K562 (cell line): Measurements from ENCODE around the gene RPL34. TPM values are rescaled to one million over a fixed set of nuclear protein-coding genes. Genes with fewer than 3 reads are reported as not detected.

ENCODE experiments used
- E2F6 ChIP-seq, 2 experiments: IDR thresholded peaks; 2 replicates each; pipeline ENCODE4 v1.6.1; 2011; ENCODE audit warnings: borderline replicate concordance in 1 of 2, control low read depth in 1 of 2, low read depth in 1 of 2, low read length in 1 of 2, mild to moderate bottlenecking in 1 of 2, mixed read lengths in 1 of 2, moderate library complexity in 1 of 2; ENCODE audit not compliant: insufficient read depth in 1 of 2, insufficient read length in 1 of 2, poor library complexity in 1 of 2, severe bottlenecking in 1 of 2; ENCODE audit errors: extremely low read depth in 1 of 2
- HDAC3 ChIP-seq: fragments of 450-650 bp; IDR thresholded peaks from 2 replicates; pipeline ENCODE4 v1.6.1; 2018; ENCODE audit warnings: borderline replicate concordance, mild to moderate bottlenecking, moderate library complexity; ENCODE audit not compliant: partially characterized antibody
- MYC ChIP-seq, 2 experiments: fragments of 250-450 bp in 1 of 2; sonication (Bioruptor Pico) in 1 of 2; IDR thresholded peaks; 2 replicates each; pipeline versions ENCODE4 v1.5.1 to v1.6.1; 2012 to 2021; ENCODE audit warnings: low read depth in 2 of 2, borderline replicate concordance in 1 of 2, improper control_type of control experiment in 1 of 2, low read length in 1 of 2, mild to moderate bottlenecking in 1 of 2, moderate library complexity in 1 of 2
- RAD51 ChIP-seq: fragments of 450-650 bp; IDR thresholded peaks from 2 replicates; pipeline ENCODE4 v1.7.1; 2016; ENCODE audit warnings: low read depth, mild to moderate bottlenecking, borderline replicate concordance
- SMARCA4 ChIP-seq: fragments of 450-650 bp; IDR thresholded peaks from 2 replicates; pipeline ENCODE4 v1.6.1; 2016
- ZNF592 ChIP-seq: fragments of 450-650 bp; IDR thresholded peaks from 2 replicates; pipeline ENCODE4 v1.6.1; 2017; ENCODE audit warnings: antibody characterized with exemption, mild to moderate bottlenecking
- ZNF609 ChIP-seq: sonication (generic); formaldehyde crosslinking; IDR thresholded peaks from 2 replicates; pipeline ENCODE4 v1.8.1; 2023; ENCODE audit warnings: missing genetic modification reagents, mild to moderate bottlenecking, borderline replicate concordance
- ZNF639 ChIP-seq, 2 experiments: fragments of 200-800 bp in 1 of 2; sonication (Bioruptor generic) in 1 of 2; sonication (generic) in 1 of 2; formaldehyde crosslinking in 1 of 2; IDR thresholded peaks in 1 of 2; conservative IDR thresholded peaks in 1 of 2; 2 replicates each; pipeline versions ENCODE4 v1.5.0 to v1.6.1; 2016 to 2020; ENCODE audit warnings: missing compliant biosample characterization in 1 of 2, missing genetic modification characterization in 1 of 2, missing genetic modification reagents in 1 of 2
- ZNF76 ChIP-seq: fragments of 250-450 bp; sonication (Bioruptor Pico); IDR thresholded peaks from 2 replicates; pipeline ENCODE4 v1.4.0; 2020; ENCODE audit warnings: mild to moderate bottlenecking, moderate library complexity, borderline replicate concordance
- ZNF766 ChIP-seq: fragments of 200-800 bp; sonication (Bioruptor generic); conservative IDR thresholded peaks from 2 replicates; pipeline ENCODE4 v1.6.1; 2016; ENCODE audit warnings: missing genetic modification characterization, missing compliant biosample characterization
- polyA plus RNA-seq, 8 experiments: library from polyadenylated mRNA; depleted of rRNA in 4 of 8; stranded (reverse) in 5 of 8; unstranded in 3 of 8; fragments of >200 nt; fragmentation: Nextera tagmentation in 2 of 8; fragmentation: Illumina TruSeq in 1 of 8; extraction: Ambion mirVana in 2 of 8; extraction: Trizol in 1 of 8; gene quantifications; 2 replicates each; pipeline versions ENCODE4 v1.2.1 to v1.2.3, GENCODE V29; 2011 to 2014; ENCODE audit warnings: inconsistent platforms in 1 of 8, missing spikeins in 1 of 8
- total RNA-seq, 7 experiments: library from RNA; depleted of rRNA in 6 of 7; stranded (reverse); fragments of >200 nt in 6 of 7; fragmentation: Illumina TruSeq in 2 of 7; extraction: Trizol in 2 of 7; gene quantifications; 2 replicates each; pipeline versions ENCODE4 v1.2.1 to v1.2.3, GENCODE V29; 2011 to 2021; ENCODE audit warnings: low replicate concordance in 1 of 7

RPL34 gene
- total and polyA plus RNA-seq, 9 of the 15 experiments (the other 6 are each of a cell fraction or from before 2014, with no cell fraction given) = 1,612 to 4,502 (median 2,593) TPM

- no peak for TF ChIP-seq ZNF76 (CRISPR knock-in tag)
- TF ChIP-seq ZNF592 = peak; percentile 72
- TF ChIP-seq SMARCA4 = 0 out of 2 replicates have a peak, but pooled peaks have one; percentile 10
- TF ChIP-seq ZNF639 (CRISPR knock-in tag; conservative IDR thresholded peaks at IDR 0.05 in 1 of 2, IDR thresholded peaks at IDR 0.05 in 1 of 2) = peak in 1 of 2 experiments; percentile 22; a peak in 1 of 4 replicates
- TF ChIP-seq ZNF609 = no peak
- peak; percentile 19 for TF ChIP-seq HDAC3
- TF ChIP-seq MYC (IDR thresholded peaks at IDR 0.05; ENCODE audit: low read depth, low read length) = peak; percentile 51; the same call in 1 of the 2 replicates
- TF ChIP-seq MYC (CRISPR knock-in tag; IDR thresholded peaks at IDR 0.05; ENCODE audit: borderline replicate concordance, low read depth) = no peak
- TF ChIP-seq RAD51 = peak; percentile 48; the same call in 1 of the 2 replicates
- TF ChIP-seq E2F6 (IDR thresholded peaks at IDR 0.05; ENCODE audit: borderline replicate concordance in 1 of 2, extremely low read depth in 1 of 2, insufficient read depth in 1 of 2, insufficient read length in 1 of 2, low read depth in 1 of 2, low read length in 1 of 2, poor library complexity in 1 of 2, severe bottlenecking in 1 of 2) = peak; percentile 72 to 74
- 0 out of 2 replicates have a peak, but pooled peaks have one; percentile 8 for TF ChIP-seq ZNF766
These were observed 840 bp upstream of the RPL34 start (continued) for GRCh38 chr4:108619372-108620100.
